HEK293 (cell line): ENCODE measurements around the gene PKN1.

Source experiments
- CTCF ChIP-seq: fragments of 450-650 bp; formaldehyde crosslinking; IDR thresholded peaks from 2 replicates; pipeline ENCODE4 v1.5.1; 2016; ENCODE audit warnings: missing biosample characterization, missing genetic modification characterization
- EGR2 ChIP-seq: fragments of 450-650 bp; formaldehyde crosslinking; IDR thresholded peaks from 2 replicates; pipeline ENCODE4 v1.5.1; 2016; ENCODE audit warnings: low read depth, missing biosample characterization, missing genetic modification characterization
- GLIS2 ChIP-seq: fragments of 450-650 bp; formaldehyde crosslinking; IDR thresholded peaks from 2 replicates; pipeline ENCODE4 v1.5.1; 2016; ENCODE audit warnings: missing biosample characterization, missing genetic modification characterization
- KLF1 ChIP-seq: fragments of 450-650 bp; formaldehyde crosslinking; IDR thresholded peaks from 2 replicates; pipeline ENCODE4 v1.5.1; 2016; ENCODE audit warnings: missing biosample characterization, missing genetic modification characterization
- ZBTB20 ChIP-seq: fragments of 450-650 bp; formaldehyde crosslinking; IDR thresholded peaks from 2 replicates; pipeline ENCODE4 v1.5.1; 2016; ENCODE audit warnings: missing biosample characterization, missing genetic modification characterization
- ZNF2 ChIP-seq: fragments of 450-650 bp; formaldehyde crosslinking; IDR thresholded peaks from 2 replicates; pipeline ENCODE4 v1.5.1; 2016; ENCODE audit warnings: missing biosample characterization, missing genetic modification characterization
- ZNF202 ChIP-seq: fragments of 450-650 bp; formaldehyde crosslinking; IDR thresholded peaks from 2 replicates; pipeline ENCODE4 v1.5.1; 2016; ENCODE audit warnings: missing biosample characterization, missing genetic modification characterization, borderline replicate concordance
- ZNF423 ChIP-seq: fragments of 450-650 bp; formaldehyde crosslinking; IDR thresholded peaks from 2 replicates; pipeline ENCODE4 v1.5.1; 2016; ENCODE audit warnings: missing biosample characterization, missing genetic modification characterization
- ZNF610 ChIP-seq: fragments of 450-650 bp; formaldehyde crosslinking; IDR thresholded peaks from 2 replicates; pipeline ENCODE4 v1.5.1; 2016; ENCODE audit warnings: missing biosample characterization, missing genetic modification characterization, borderline replicate concordance
- ZNF692 ChIP-seq: fragments of 450-650 bp; formaldehyde crosslinking; IDR thresholded peaks from 2 replicates; pipeline ENCODE4 v1.5.1; 2016; ENCODE audit warnings: missing biosample characterization, missing genetic modification characterization
- ZXDB ChIP-seq: fragments of 450-650 bp; formaldehyde crosslinking; IDR thresholded peaks from 2 replicates; pipeline ENCODE4 v1.5.1; 2016; ENCODE audit warnings: missing biosample characterization, missing genetic modification characterization
- TF ChIP-seq, protein P1 (sequence below): fragments of 450-650 bp; formaldehyde crosslinking; IDR thresholded peaks from 2 replicates; pipeline ENCODE4 v1.5.1; 2016; ENCODE audit warnings: missing biosample characterization, missing genetic modification characterization
- TF ChIP-seq, protein P2 (sequence below): fragments of 450-650 bp; formaldehyde crosslinking; IDR thresholded peaks from 2 replicates; pipeline ENCODE4 v1.5.1; 2016; ENCODE audit warnings: missing biosample characterization, missing genetic modification characterization
- TF ChIP-seq, protein P3 (sequence below): fragments of 450-650 bp; formaldehyde crosslinking; IDR thresholded peaks from 2 replicates; pipeline ENCODE4 v1.5.1; 2016; ENCODE audit warnings: missing biosample characterization, missing genetic modification characterization
- TF ChIP-seq, protein P4 (sequence below): fragments of 450-650 bp; formaldehyde crosslinking; IDR thresholded peaks from 2 replicates; pipeline ENCODE4 v1.5.1; 2017; ENCODE audit warnings: missing biosample characterization, missing genetic modification characterization

PKN1 gene

DNA sequence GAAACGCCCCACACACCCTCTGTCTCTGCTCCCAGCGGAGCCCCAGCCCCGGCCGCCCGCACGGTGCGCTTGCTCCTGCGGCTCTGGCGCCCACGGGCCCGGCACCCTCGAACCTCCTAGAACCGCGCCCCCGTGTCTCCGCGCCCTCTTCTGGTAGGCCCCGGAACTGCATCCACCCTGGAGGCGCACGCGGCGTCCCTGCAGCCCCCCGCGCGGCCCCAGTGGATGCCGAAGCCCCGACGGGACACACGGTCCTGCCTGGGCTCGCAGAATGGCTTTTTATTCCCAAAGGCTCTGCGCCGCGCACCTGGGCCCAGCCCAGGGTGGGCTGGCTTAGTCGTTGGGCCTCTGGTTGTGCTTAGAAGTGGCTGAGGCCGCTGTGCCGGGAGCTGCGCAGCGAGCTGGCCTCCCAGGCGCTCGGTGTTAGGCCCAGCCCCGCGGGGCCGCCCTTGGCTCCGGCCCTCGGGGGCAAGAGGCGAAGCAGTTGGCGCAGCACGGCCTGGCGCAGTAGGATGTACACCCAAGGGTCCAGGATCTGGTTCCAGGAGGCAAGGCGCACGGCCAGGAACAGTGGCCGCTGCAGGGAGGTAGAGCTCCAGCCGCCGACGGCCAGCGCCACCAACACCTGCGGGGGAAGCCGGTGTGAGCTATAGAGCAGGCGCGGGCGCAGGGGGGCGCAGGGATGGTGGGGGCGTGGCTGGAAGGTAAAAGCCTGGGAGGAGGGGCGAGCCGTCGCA lies 39.3 kb downstream of the PKN1 start (continued):
- TF ChIP-seq, protein P1, sequence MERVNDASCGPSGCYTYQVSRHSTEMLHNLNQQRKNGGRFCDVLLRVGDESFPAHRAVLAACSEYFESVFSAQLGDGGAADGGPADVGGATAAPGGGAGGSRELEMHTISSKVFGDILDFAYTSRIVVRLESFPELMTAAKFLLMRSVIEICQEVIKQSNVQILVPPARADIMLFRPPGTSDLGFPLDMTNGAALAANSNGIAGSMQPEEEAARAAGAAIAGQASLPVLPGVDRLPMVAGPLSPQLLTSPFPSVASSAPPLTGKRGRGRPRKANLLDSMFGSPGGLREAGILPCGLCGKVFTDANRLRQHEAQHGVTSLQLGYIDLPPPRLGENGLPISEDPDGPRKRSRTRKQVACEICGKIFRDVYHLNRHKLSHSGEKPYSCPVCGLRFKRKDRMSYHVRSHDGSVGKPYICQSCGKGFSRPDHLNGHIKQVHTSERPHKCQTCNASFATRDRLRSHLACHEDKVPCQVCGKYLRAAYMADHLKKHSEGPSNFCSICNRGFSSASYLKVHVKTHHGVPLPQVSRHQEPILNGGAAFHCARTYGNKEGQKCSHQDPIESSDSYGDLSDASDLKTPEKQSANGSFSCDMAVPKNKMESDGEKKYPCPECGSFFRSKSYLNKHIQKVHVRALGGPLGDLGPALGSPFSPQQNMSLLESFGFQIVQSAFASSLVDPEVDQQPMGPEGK (tag by site-specific recombination) = peak; percentile 37; the same call in 1 of the 2 replicates
- TF ChIP-seq ZNF692 (tag by site-specific recombination) (0 out of 2 replicates have a peak, but pooled peaks have one; percentile 32), ZBTB20 (no peak), GLIS2 (tag by site-specific recombination) (peak; percentile 84), ZXDB (tag by site-specific recombination) (0 out of 2 replicates have a peak, but pooled peaks have one; percentile 15), KLF1 (tag by site-specific recombination) (peak; percentile 37; the same call in 1 of the 2 replicates), ZNF202 (tag by site-specific recombination) (0 out of 2 replicates have a peak, but pooled peaks have one; percentile 18), ZNF610 (tag by site-specific recombination) (no peak), ZNF423 (tag by site-specific recombination) (peak; percentile 75), CTCF (tag by site-specific recombination) (peak; percentile 69), EGR2 (tag by site-specific recombination) (0 out of 2 replicates have a peak, but pooled peaks have one; percentile 53), ZNF2 (tag by site-specific recombination) (peak; percentile 70; the same call in 1 of the 2 replicates)
- TF ChIP-seq, protein P2, sequence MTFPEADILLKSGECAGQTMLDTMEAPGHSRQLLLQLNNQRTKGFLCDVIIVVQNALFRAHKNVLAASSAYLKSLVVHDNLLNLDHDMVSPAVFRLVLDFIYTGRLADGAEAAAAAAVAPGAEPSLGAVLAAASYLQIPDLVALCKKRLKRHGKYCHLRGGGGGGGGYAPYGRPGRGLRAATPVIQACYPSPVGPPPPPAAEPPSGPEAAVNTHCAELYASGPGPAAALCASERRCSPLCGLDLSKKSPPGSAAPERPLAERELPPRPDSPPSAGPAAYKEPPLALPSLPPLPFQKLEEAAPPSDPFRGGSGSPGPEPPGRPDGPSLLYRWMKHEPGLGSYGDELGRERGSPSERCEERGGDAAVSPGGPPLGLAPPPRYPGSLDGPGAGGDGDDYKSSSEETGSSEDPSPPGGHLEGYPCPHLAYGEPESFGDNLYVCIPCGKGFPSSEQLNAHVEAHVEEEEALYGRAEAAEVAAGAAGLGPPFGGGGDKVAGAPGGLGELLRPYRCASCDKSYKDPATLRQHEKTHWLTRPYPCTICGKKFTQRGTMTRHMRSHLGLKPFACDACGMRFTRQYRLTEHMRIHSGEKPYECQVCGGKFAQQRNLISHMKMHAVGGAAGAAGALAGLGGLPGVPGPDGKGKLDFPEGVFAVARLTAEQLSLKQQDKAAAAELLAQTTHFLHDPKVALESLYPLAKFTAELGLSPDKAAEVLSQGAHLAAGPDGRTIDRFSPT (tag by site-specific recombination) = peak; percentile 11; the same call in 1 of the 2 replicates
- TF ChIP-seq, protein P3, sequence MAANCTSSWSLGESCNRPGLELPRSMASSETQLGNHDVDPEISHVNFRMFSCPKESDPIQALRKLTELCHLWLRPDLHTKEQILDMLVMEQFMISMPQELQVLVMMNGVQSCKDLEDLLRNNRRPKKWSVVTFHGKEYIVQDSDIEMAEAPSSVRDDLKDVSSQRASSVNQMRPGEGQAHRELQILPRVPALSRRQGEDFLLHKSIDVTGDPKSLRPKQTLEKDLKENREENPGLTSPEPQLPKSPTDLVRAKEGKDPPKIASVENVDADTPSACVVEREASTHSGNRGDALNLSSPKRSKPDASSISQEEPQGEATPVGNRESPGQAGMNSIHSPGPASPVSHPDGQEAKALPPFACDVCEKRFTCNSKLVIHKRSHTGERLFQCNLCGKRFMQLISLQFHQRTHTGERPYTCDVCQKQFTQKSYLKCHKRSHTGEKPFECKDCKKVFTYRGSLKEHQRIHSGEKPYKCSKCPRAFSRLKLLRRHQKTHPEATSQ (tag by site-specific recombination) = no peak
- TF ChIP-seq, protein P4, sequence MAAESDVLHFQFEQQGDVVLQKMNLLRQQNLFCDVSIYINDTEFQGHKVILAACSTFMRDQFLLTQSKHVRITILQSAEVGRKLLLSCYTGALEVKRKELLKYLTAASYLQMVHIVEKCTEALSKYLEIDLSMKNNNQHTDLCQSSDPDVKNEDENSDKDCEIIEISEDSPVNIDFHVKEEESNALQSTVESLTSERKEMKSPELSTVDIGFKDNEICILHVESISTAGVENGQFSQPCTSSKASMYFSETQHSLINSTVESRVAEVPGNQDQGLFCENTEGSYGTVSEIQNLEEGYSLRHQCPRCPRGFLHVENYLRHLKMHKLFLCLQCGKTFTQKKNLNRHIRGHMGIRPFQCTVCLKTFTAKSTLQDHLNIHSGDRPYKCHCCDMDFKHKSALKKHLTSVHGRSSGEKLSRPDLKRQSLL (tag by site-specific recombination) = peak; percentile 87; the same call in 1 of the 2 replicates
